A549 (cell line): ENCODE measurements around the gene RHO. TPM values are rescaled to one million over a fixed set of nuclear protein-coding genes. Genes with fewer than 3 reads are reported as not detected.

Experiments
- ATAC-seq, 2 experiments: fragments of 200-7000 bp in 1 of 2; fragments of >200 bp in 1 of 2; cut with Nextera tagmentation in 1 of 2; cut with Tn5 transposase in 1 of 2; 3 replicates each; pipeline versions ENCODE4 v1.8.0 to v1.9.1; 2018 to 2020; ENCODE audit warnings: mild to moderate bottlenecking in 1 of 2, moderate library complexity in 1 of 2
- CTCF ChIA-PET: fragments of 300-600 bp; sonication (Branson Sonifier 250); formaldehyde crosslinking; extraction: SDS; loops from one replicate; lab custom pipeline; 2021; ENCODE audit warnings: antibody characterized with exemption, inconsistent platforms; lab: Yijun Ruan, JAX
- POLR2A ChIA-PET: fragments of 350-600 bp; formaldehyde crosslinking; extraction: SDS; loops from one replicate; lab custom pipeline; 2021; ENCODE audit warnings: antibody characterized with exemption, inconsistent platforms; lab: Yijun Ruan, JAX
- DNase-seq, 2 experiments: peaks; one replicate each; pipeline versions ENCODE4 v3.0.0 to v3.0.0-alpha.2; 2011 to 2016; ENCODE audit warnings: low read depth in 1 of 2, low spot score in 1 of 2
- FAIRE-seq: peaks from 2 replicates; lab custom pipeline; 2011; peaks lifted over from hg19 to GRCh38; lab: Jason Lieb, UNC
- H3K27ac ChIP-seq, 2 experiments: fragments of >200 bp; sonication (Bioruptor Twin); formaldehyde crosslinking; 3 replicates each; pipeline ENCODE4 v1.5.1; 2016 to 2017
- H3K4me1 ChIP-seq: fragments of >200 bp; sonication (Bioruptor Twin); formaldehyde crosslinking; 3 replicates; pipeline ENCODE4 v1.6.1; 2016
- H3K4me2 ChIP-seq: fragments of >200 bp; sonication (Bioruptor Twin); formaldehyde crosslinking; 3 replicates; pipeline ENCODE4 v1.6.1; 2016
- H3K4me3 ChIP-seq: fragments of >200 bp; sonication (Bioruptor Twin); formaldehyde crosslinking; 3 replicates; pipeline ENCODE4 v1.5.1; 2016
- H3K9me3 ChIP-seq: fragments of >200 bp; sonication (Bioruptor Twin); formaldehyde crosslinking; 3 replicates; pipeline ENCODE4 v1.6.1; 2016
- BCL3 ChIP-seq: fragments of >200 bp; sonication (Bioruptor Twin); formaldehyde crosslinking; IDR thresholded peaks from 3 replicates; pipeline ENCODE4 v1.6.1; 2016
- CBX2 ChIP-seq: fragments of 200-600 bp; sonication (generic); IDR thresholded peaks from 2 replicates; pipeline ENCODE4 v1.6.1; 2016; ENCODE audit warnings: low read depth, mild to moderate bottlenecking, borderline replicate concordance
- CEBPB ChIP-seq, 2 experiments: fragments of >200 bp in 1 of 2; sonication (Bioruptor Twin) in 1 of 2; formaldehyde crosslinking in 1 of 2; IDR thresholded peaks; 2 replicates each; pipeline ENCODE4 v1.6.1; 2012 to 2016
- CTCF ChIP-seq: fragments of >200 bp; sonication (Bioruptor Twin); formaldehyde crosslinking; IDR thresholded peaks from 3 replicates; pipeline ENCODE4 v1.5.1; 2016
- EHF ChIP-seq: fragments of 250-450 bp; sonication (Bioruptor Pico); IDR thresholded peaks from 2 replicates; pipeline ENCODE4 v1.5.0; 2020; ENCODE audit warnings: mild to moderate bottlenecking
- EP300 ChIP-seq, 2 experiments: fragments of >200 bp; sonication (Bioruptor Twin); formaldehyde crosslinking; IDR thresholded peaks; 2 replicates in 1 of 2; 3 replicates in 1 of 2; pipeline ENCODE4 v1.6.1; 2016 to 2017
- FOXS1 ChIP-seq: fragments of 250-450 bp; sonication (Bioruptor Pico); IDR thresholded peaks from 2 replicates; pipeline ENCODE4 v1.5.0; 2020; ENCODE audit warnings: mild to moderate bottlenecking, moderate library complexity
- GATA3 ChIP-seq: IDR thresholded peaks from 2 replicates; pipeline ENCODE4 v1.6.1; 2012; ENCODE audit warnings: borderline replicate concordance
- HDAC2 ChIP-seq: fragments of 200-600 bp; sonication (generic); IDR thresholded peaks from 2 replicates; pipeline ENCODE4 v1.6.1; 2016
- HES2 ChIP-seq: fragments of >200 bp; sonication (Bioruptor Twin); formaldehyde crosslinking; IDR thresholded peaks from 2 replicates; pipeline ENCODE4 v1.6.1; 2016
- HEYL ChIP-seq: fragments of 250-450 bp; sonication (Bioruptor Pico); IDR thresholded peaks from 2 replicates; pipeline ENCODE4 v1.8.0; 2021; ENCODE audit warnings: mild to moderate bottlenecking, moderate library complexity
- HMGXB4 ChIP-seq: fragments of 250-450 bp; sonication (Bioruptor Pico); IDR thresholded peaks from 2 replicates; pipeline ENCODE4 v1.5.0; 2021; ENCODE audit warnings: mild to moderate bottlenecking, moderate library complexity, borderline replicate concordance
- JUN ChIP-seq, 2 experiments: fragments of >200 bp; sonication (Bioruptor Twin); formaldehyde crosslinking; IDR thresholded peaks; 2 replicates in 1 of 2; 3 replicates in 1 of 2; pipeline ENCODE4 v1.6.1; 2016 to 2017
- JUNB ChIP-seq: fragments of >200 bp; sonication (Bioruptor Twin); formaldehyde crosslinking; IDR thresholded peaks from 2 replicates; pipeline ENCODE4 v1.6.1; 2016
- MAZ ChIP-seq: fragments of 150-350 bp; IDR thresholded peaks from 2 replicates; pipeline ENCODE4 v1.6.1; 2014; ENCODE audit warnings: antibody characterized with exemption, low read depth, low read length, borderline replicate concordance
- NFE2L2 ChIP-seq: fragments of 150-350 bp; conservative IDR thresholded peaks from 2 replicates; pipeline ENCODE4 v1.6.1; 2014; ENCODE audit warnings: low read length
- PBX3 ChIP-seq: IDR thresholded peaks from 2 replicates; pipeline ENCODE4 v1.6.1; 2012
- PHF8 ChIP-seq: fragments of 200-600 bp; sonication (generic); IDR thresholded peaks from 2 replicates; pipeline ENCODE4 v1.6.1; 2016; ENCODE audit warnings: low read depth, mild to moderate bottlenecking, antibody characterized with exemption, moderate library complexity, borderline replicate concordance
- POLR2AphosphoS2 ChIP-seq: conservative IDR thresholded peaks from 2 replicates; pipeline ENCODE4 v1.6.1; 2012; ENCODE audit warnings: low read length, improper control_type of control experiment, inconsistent platforms
- RCOR1 ChIP-seq: fragments of 150-350 bp; IDR thresholded peaks from 2 replicates; pipeline ENCODE4 v1.6.1; 2014; ENCODE audit warnings: antibody characterized with exemption, low read length, low read depth
- RFX5 ChIP-seq: fragments of 450-650 bp; IDR thresholded peaks from 2 replicates; pipeline ENCODE4 v1.7.1; 2014; ENCODE audit warnings: antibody characterized with exemption, mild to moderate bottlenecking, moderate library complexity
- RNF2 ChIP-seq: fragments of 200-600 bp; sonication (generic); IDR thresholded peaks from 2 replicates; pipeline ENCODE4 v1.6.1; 2016; ENCODE audit warnings: low read depth, mild to moderate bottlenecking, antibody characterized with exemption, moderate library complexity, borderline replicate concordance
- SREBF2 ChIP-seq: fragments of 450-650 bp; IDR thresholded peaks from 2 replicates; pipeline ENCODE4 v1.6.1; 2014; ENCODE audit warnings: mild to moderate bottlenecking, moderate library complexity
- TP53 ChIP-seq: fragments of 250-450 bp; sonication (Bioruptor Pico); IDR thresholded peaks from 2 replicates; pipeline ENCODE4 v1.5.0; 2021; ENCODE audit warnings: mild to moderate bottlenecking, moderate library complexity
- ZFP36 ChIP-seq: fragments of 450-650 bp; IDR thresholded peaks from 2 replicates; pipeline ENCODE4 v1.6.1; 2014; ENCODE audit warnings: borderline replicate concordance; ENCODE audit not compliant: partially characterized antibody
- ZSCAN20 ChIP-seq: fragments of 250-450 bp; sonication (Bioruptor Pico); IDR thresholded peaks from 2 replicates; pipeline ENCODE4 v1.8.0; 2022; ENCODE audit warnings: mild to moderate bottlenecking, moderate library complexity
- WGBS: methylation state at CpG from one replicate; pipeline ENCODE4 v1.1.6; 2017; ENCODE audit errors: missing lambda C conversion rate; 5-methylcytosine and 5-hydroxymethylcytosine counted together
- polyA plus RNA-seq, 4 experiments: library from polyadenylated mRNA; depleted of rRNA in 3 of 4; stranded (reverse); fragments of >200 nt; fragmentation: RNase III in 1 of 4; extraction: RNeasy Plus Mini Kit Qiagen cat#74134 plus additional on column Dnase treatment in 1 of 4; gene quantifications; 2 replicates in 3 of 4; 3 replicates in 1 of 4; pipeline ENCODE4 v1.2.3, GENCODE V29; 2011 to 2017

Gene RHO
- polyA plus RNA-seq, 2 of the 4 experiments (the other 2 are of a cell fraction): 0.04 TPM; not detected in 1

GRCh38 chr3:129505341-129505740 is 23.1 kb upstream of the RHO start:
- Histone ChIP-seq H3K4me1 (no peaks in the 10 kb centered on the region), H3K4me2 (no peak overlapping the region), H3K27ac (no peak overlapping the region), H3K9me3 (no peaks in the 10 kb centered on the region), H3K4me3 (no peak overlapping the region)
- FAIRE-seq: no peak
- TF ChIP-seq HDAC2: no peak
- no peak for TF ChIP-seq JUNB
- ChIA-PET POLR2A (no interaction called here), CTCF (no interaction called here)
- ATAC-seq: no peak
- DNase-seq: no peak
- 93% methylated on average over 6 of the region's 6 CpGs for WGBS

- DNase-seq (no peak), FAIRE-seq (no peak), ATAC-seq (no peak)
- H3K9me3 ChIP-seq: no peaks in the 10 kb centered on the region
- ChIA-PET POLR2A (no interaction called here), CTCF (interaction anchor here (0.7 kb wide), 1 partner anchor 52 kb away, joined by 3 read pairs; no protein-coding TSS in a partner anchor)
- WGBS: 91% methylated on average over 9 of the region's 9 CpGs
- no peak overlapping the region for H3K27ac ChIP-seq
- H3K4me2 ChIP-seq: no peak overlapping the region
- no peaks in the 10 kb centered on the region for H3K4me1 ChIP-seq
- TF ChIP-seq ZSCAN20 (CRISPR knock-in tag) (no peak), RFX5 (no peak), FOXS1 (no peak), SREBF2 (no peak), CBX2 (no peak), POLR2AphosphoS2 (no peak), GATA3 (no peak), HES2 (no peak), JUNB (no peak), HEYL (CRISPR knock-in tag) (no peak), RCOR1 (no peak), NFE2L2 (no peak)
- H3K4me3 ChIP-seq: no peak overlapping the region
Observed at GRCh38 chr3:129506231-129506742, 22.2 kb upstream of the RHO start.

GRCh38 chr3:129507181-129507831 is 21.1 kb upstream of the RHO start:
- ChIA-PET CTCF (no interaction called here), POLR2A (no interaction called here)
- no peak overlapping the region for H3K4me2 ChIP-seq
- DNase-seq: no peak
- H3K27ac ChIP-seq: no peak overlapping the region
- FAIRE-seq: no peak
- TF ChIP-seq EHF (no peak), PBX3 (no peak), CEBPB (IDR thresholded peaks at IDR 0.05) (no peak), RNF2 (no peak)
- no peaks in the 10 kb centered on the region for H3K4me1 ChIP-seq
- no peak for ATAC-seq
- 86% methylated on average over 8 of the region's 9 CpGs for WGBS
- H3K9me3 ChIP-seq: no peaks in the 10 kb centered on the region
- no peak overlapping the region for H3K4me3 ChIP-seq

- no peak overlapping the region for H3K4me3 ChIP-seq
- no peak overlapping the region for H3K27ac ChIP-seq
- CTCF ChIA-PET: no interaction called here
- H3K9me3 ChIP-seq: no peaks in the 10 kb centered on the region
- POLR2A ChIA-PET: no interaction called here
- ATAC-seq: no peak
- TF ChIP-seq ZFP36 (no peak), CEBPB (IDR thresholded peaks at IDR 0.05) (no peak), HEYL (CRISPR knock-in tag) (no peak), JUN (IDR thresholded peaks at IDR 0.05) (no peak), BCL3 (no peak), HMGXB4 (CRISPR knock-in tag) (no peak), MAZ (no peak), SREBF2 (no peak), CTCF (no peak), PHF8 (no peak), TP53 (CRISPR knock-in tag) (no peak), EP300 (IDR thresholded peaks at IDR 0.05) (no peak)
- DNase-seq: no peak
- H3K4me2 ChIP-seq: no peak overlapping the region
- H3K4me1 ChIP-seq: no peaks in the 10 kb centered on the region
- FAIRE-seq: no peak
Observed at GRCh38 chr3:129512595-129512994, 15.8 kb upstream of the RHO start.
